Measurements from ENCODE around the gene RAD51.

- TF ChIP-seq CTCF (conservative IDR thresholded peaks at IDR 0.05), result no peak
- no peak for TF ChIP-seq EZH2 (IDR thresholded peaks at IDR 0.05; ENCODE audit: low read depth)
Observed at GRCh38 chr15:40688932-40689799, 5.8 kb upstream of the RAD51 start.

All from PC-9 (cell line).